H1 (cell line): ENCODE measurements around the gene ARHGAP22. TPM values are rescaled to one million over a fixed set of nuclear protein-coding genes. Genes with fewer than 3 reads are reported as not detected.

Experiments used
- CTCF ChIA-PET: fragments of 300-600 bp; sonication (Branson Sonifier 250); formaldehyde crosslinking; loops from one replicate; lab custom pipeline; 2021; ENCODE audit not compliant: partially characterized antibody; lab: Charles Lee
- POLR2A ChIA-PET: fragments of 300-600 bp; sonication (Branson Sonifier 250); formaldehyde crosslinking; loops from one replicate; lab custom pipeline; 2021; ENCODE audit warnings: inconsistent platforms; ENCODE audit not compliant: partially characterized antibody; lab: Charles Lee
- DNase-seq, 2 experiments: peaks; one replicate each; pipeline versions ENCODE4 v3.0.0 to v3.0.0-alpha.2; 2010 to 2022; ENCODE audit warnings: low spot score in 2 of 2, low read depth in 1 of 2, mixed read lengths in 1 of 2
- FAIRE-seq: peaks from 2 replicates; lab custom pipeline; 2011; peaks lifted over from hg19 to GRCh38; lab: Jason Lieb, UNC
- H2AFZ ChIP-seq: 2 replicates; pipeline ENCODE4 v1.8.1; 2012; ENCODE audit warnings: low read length, inconsistent platforms
- H2AK5ac ChIP-seq: 2 replicates; pipeline ENCODE4 v1.6.1; 2013; ENCODE audit warnings: low read depth, low read length
- H2BK120ac ChIP-seq: replicated peaks from 2 replicates; pipeline ENCODE3; 2013; ENCODE audit warnings: low read depth, low read length, inconsistent platforms
- H2BK12ac ChIP-seq: 2 replicates; pipeline ENCODE4 v1.6.1; 2013; ENCODE audit warnings: low read depth, low read length
- H2BK15ac ChIP-seq: 2 replicates; pipeline ENCODE4 v1.6.1; 2013; ENCODE audit warnings: low read length
- H2BK20ac ChIP-seq: 2 replicates; pipeline ENCODE4 v1.6.1; 2013; ENCODE audit warnings: low read length
- H2BK5ac ChIP-seq: 2 replicates; pipeline ENCODE4 v1.6.1; 2013; ENCODE audit warnings: low read depth, low read length
- H3K14ac ChIP-seq: 2 replicates; pipeline ENCODE4 v1.6.1; 2013; ENCODE audit warnings: inconsistent platforms; ENCODE audit not compliant: insufficient read length
- H3K18ac ChIP-seq: 2 replicates; pipeline ENCODE4 v1.6.1; 2013; ENCODE audit warnings: low read length; ENCODE audit errors: extremely low read depth
- H3K23ac ChIP-seq: 2 replicates; pipeline ENCODE4 v1.6.1; 2013; ENCODE audit warnings: inconsistent platforms; ENCODE audit not compliant: insufficient read length
- H3K23me2 ChIP-seq: 2 replicates; pipeline ENCODE4 v1.6.1; 2013; ENCODE audit warnings: low read depth, low read length
- H3K27ac ChIP-seq: 2 replicates; pipeline ENCODE4 v1.6.1; 2011; ENCODE audit warnings: low read depth, low read length, inconsistent platforms
- H3K27me3 ChIP-seq, 4 experiments: replicated peaks in 1 of 4; 1 replicate in 1 of 4; 2 replicates in 3 of 4; pipeline versions ENCODE4 v1.6.1 to v1.8.1; 2011 to 2013; ENCODE audit warnings: low read length in 3 of 4, mild to moderate bottlenecking in 3 of 4, inconsistent platforms in 2 of 4, mixed read lengths in 2 of 4, moderate library complexity in 1 of 4; ENCODE audit not compliant: control insufficient read depth in 3 of 4, insufficient read depth in 3 of 4; ENCODE audit errors: extremely low read depth in 1 of 4
- H3K36me3 ChIP-seq, 4 experiments: 2 replicates each; pipeline versions ENCODE4 v1.6.1 to v1.8.1; 2011 to 2013; ENCODE audit warnings: mild to moderate bottlenecking in 4 of 4, low read length in 3 of 4, moderate library complexity in 2 of 4, control low read depth in 1 of 4, inconsistent platforms in 1 of 4; ENCODE audit not compliant: insufficient read depth in 4 of 4, control insufficient read depth in 2 of 4
- H3K4ac ChIP-seq: replicated peaks from 2 replicates; pipeline ENCODE3; 2013; ENCODE audit warnings: low read length, low read depth, mixed read lengths, inconsistent platforms; ENCODE audit not compliant: insufficient read length
- H3K4me1 ChIP-seq, 4 experiments: replicated peaks in 1 of 4; 1 replicate in 1 of 4; 2 replicates in 3 of 4; pipeline versions ENCODE4 v1.6.1 to v1.8.1; 2011 to 2013; ENCODE audit warnings: low read length in 3 of 4, inconsistent platforms in 2 of 4, mixed read lengths in 1 of 4; ENCODE audit not compliant: insufficient read depth in 4 of 4, control insufficient read depth in 3 of 4
- H3K4me2 ChIP-seq, 2 experiments: 2 replicates each; pipeline versions ENCODE4 v1.6.1 to v1.8.1; 2011 to 2013; ENCODE audit warnings: low read depth in 2 of 2, low read length in 2 of 2, control low read depth in 1 of 2, inconsistent platforms in 1 of 2, mild to moderate bottlenecking in 1 of 2; ENCODE audit not compliant: insufficient read depth in 1 of 2
- H3K4me3 ChIP-seq, 4 experiments: fragments of 200-600, 300-600 bp in 1 of 4; sonication (generic), shearing (Covaris generic), sonication (Bioruptor Twin) in 1 of 4; 2 replicates each; pipeline versions ENCODE4 v1.5.1 to v1.8.1; 2011 to 2016; ENCODE audit warnings: low read length in 4 of 4, low read depth in 3 of 4, control low read depth in 2 of 4, inconsistent platforms in 2 of 4, mild to moderate bottlenecking in 2 of 4, mixed read lengths in 1 of 4, moderate library complexity in 1 of 4; ENCODE audit not compliant: insufficient read depth in 2 of 4; ENCODE audit errors: extremely low read depth in 1 of 4
- H3K56ac ChIP-seq: replicated peaks from 2 replicates; pipeline ENCODE3; 2013; ENCODE audit warnings: low read depth, mild to moderate bottlenecking, mixed read lengths, low read length, inconsistent platforms; ENCODE audit not compliant: insufficient read length
- H3K79me1 ChIP-seq: 2 replicates; pipeline ENCODE4 v1.6.1; 2013; ENCODE audit warnings: low read depth, low read length, control low read depth
- H3K79me2 ChIP-seq, 2 experiments: 2 replicates each; pipeline versions ENCODE4 v1.6.1 to v1.8.1; 2012 to 2013; ENCODE audit warnings: low read length in 2 of 2, mild to moderate bottlenecking in 2 of 2, inconsistent platforms in 1 of 2; ENCODE audit not compliant: insufficient read depth in 2 of 2, control insufficient read depth in 1 of 2
- H3K9ac ChIP-seq, 4 experiments: replicated peaks in 1 of 4; 1 replicate in 1 of 4; 2 replicates in 3 of 4; pipeline versions ENCODE4 v1.6.1 to v1.8.1; 2011 to 2013; ENCODE audit warnings: low read depth in 3 of 4, low read length in 3 of 4, control low read depth in 2 of 4, mild to moderate bottlenecking in 2 of 4, moderate library complexity in 2 of 4, inconsistent platforms in 1 of 4; ENCODE audit errors: extremely low read depth in 1 of 4
- H3K9me3 ChIP-seq, 2 experiments: 2 replicates each; pipeline versions ENCODE4 v1.6.1 to v1.8.1; 2012 to 2013; ENCODE audit warnings: mild to moderate bottlenecking in 2 of 2, moderate library complexity in 2 of 2, control low read depth in 1 of 2, inconsistent platforms in 1 of 2, low read depth in 1 of 2, low read length in 1 of 2, mixed read lengths in 1 of 2; ENCODE audit not compliant: insufficient read depth in 2 of 2
- H4K20me1 ChIP-seq, 2 experiments: replicated peaks in 1 of 2; 2 replicates each; pipeline versions ENCODE3 to v1.8.1; 2011 to 2013; ENCODE audit warnings: inconsistent platforms in 2 of 2, low read length in 2 of 2, mild to moderate bottlenecking in 1 of 2; ENCODE audit not compliant: insufficient read depth in 2 of 2, control insufficient read depth in 1 of 2
- H4K5ac ChIP-seq: 2 replicates; pipeline ENCODE4 v1.6.1; 2013; ENCODE audit warnings: low read length, low read depth, mixed read lengths, inconsistent platforms; ENCODE audit not compliant: insufficient read length
- H4K8ac ChIP-seq: 2 replicates; pipeline ENCODE4 v1.8.0; 2013; ENCODE audit warnings: mild to moderate bottlenecking, moderate library complexity, low read length, inconsistent platforms; ENCODE audit not compliant: insufficient read depth; ENCODE audit errors: extremely low read depth
- H4K91ac ChIP-seq: replicated peaks from 2 replicates; pipeline ENCODE3; 2013; ENCODE audit warnings: low read length, mixed read lengths, inconsistent platforms; ENCODE audit not compliant: insufficient read length
- CREB1 ChIP-seq: IDR thresholded peaks from 2 replicates; pipeline ENCODE4 v1.6.1; 2012; ENCODE audit warnings: inconsistent platforms
- E2F6 ChIP-seq: IDR thresholded peaks from 2 replicates; pipeline ENCODE4 v1.6.1; 2012; ENCODE audit warnings: inconsistent platforms
- HDAC2 ChIP-seq, 2 experiments: fragments of 300-600 bp in 1 of 2; sonication (generic) in 1 of 2; IDR thresholded peaks; 2 replicates each; pipeline ENCODE4 v1.6.1; 2011 to 2012; ENCODE audit warnings: low read depth in 2 of 2, low read length in 2 of 2, mild to moderate bottlenecking in 2 of 2, moderate library complexity in 2 of 2, borderline replicate concordance in 1 of 2, inconsistent platforms in 1 of 2
- KDM1A ChIP-seq: fragments of 200-600, 300-600 bp; sonication (generic); IDR thresholded peaks from 2 replicates; pipeline ENCODE4 v1.7.1; 2016; ENCODE audit warnings: mild to moderate bottlenecking, low read length, borderline replicate concordance
- MAX ChIP-seq: IDR thresholded peaks from 2 replicates; pipeline ENCODE4 v1.6.1; 2012; ENCODE audit warnings: inconsistent platforms
- PHF8 ChIP-seq: fragments of 200-600 bp; sonication (generic); conservative IDR thresholded peaks from 2 replicates; pipeline ENCODE4 v1.7.1; 2012; ENCODE audit warnings: low read depth, mild to moderate bottlenecking, inconsistent platforms, low read length, moderate library complexity
- POU5F1 ChIP-seq: IDR thresholded peaks from 2 replicates; pipeline ENCODE4 v1.6.1; 2011; ENCODE audit warnings: low read depth, mild to moderate bottlenecking, low read length, moderate library complexity
- RNF2 ChIP-seq: fragments of 200-900, 300-1000 bp; sonication (generic); IDR thresholded peaks from 2 replicates; pipeline ENCODE4 v1.7.1; 2016; ENCODE audit warnings: borderline replicate concordance, low read depth, mild to moderate bottlenecking, antibody characterized with exemption, low read length; ENCODE audit not compliant: poor library complexity, severe bottlenecking; ENCODE audit errors: missing control alignments
- SIRT6 ChIP-seq: IDR thresholded peaks from one replicate; pipeline ENCODE4 v1.7.1; 2012; ENCODE audit warnings: low read length, inconsistent platforms
- SP2 ChIP-seq: IDR thresholded peaks from 2 replicates; pipeline ENCODE4 v1.6.1; 2012; ENCODE audit warnings: mild to moderate bottlenecking, low read length, inconsistent platforms
- TBP ChIP-seq: IDR thresholded peaks from 2 replicates; pipeline ENCODE4 v1.6.1; 2011; ENCODE audit warnings: low read depth, low read length, improper control_type of control experiment
- WGBS, 2 experiments: shearing (Covaris generic) in 1 of 2; methylation state at CpG; one replicate each; pipeline versions ENCODE4 v1.1.6 to v1.1.7; 2013 to 2015; ENCODE audit warnings: low lambda C conversion rate in 2 of 2, mixed read lengths in 2 of 2, inconsistent platforms in 1 of 2, low coverage in 1 of 2, missing lambda C conversion rate in 1 of 2; ENCODE audit not compliant: insufficient replicate concordance in 2 of 2, insufficient coverage in 1 of 2, insufficient read length in 1 of 2; ENCODE audit errors: extremely low coverage in 1 of 2, missing lambda C conversion rate in 1 of 2; 5-methylcytosine and 5-hydroxymethylcytosine counted together
- polyA plus RNA-seq, 7 experiments: library from polyadenylated mRNA; depleted of rRNA in 3 of 7; stranded (reverse) in 5 of 7; unstranded in 2 of 7; fragments of >200 nt in 5 of 7; fragments of 200-250 nt in 2 of 7; gene quantifications; 1 replicate in 5 of 7; 2 replicates in 1 of 7; 4 replicates in 1 of 7; pipeline versions ENCODE4 v1.2.1 to v1.2.3, GENCODE V29; 2011 to 2013; ENCODE audit warnings: missing spikeins in 2 of 7, mixed read lengths in 2 of 7
- total RNA-seq: library from RNA; stranded (reverse); fragmentation: NEBNext Ultra II Directional; extraction: Animal tissue kit (Norgen Biotek cat#: 25700); gene quantifications from 2 replicates; pipeline ENCODE4 v1.2.1, GENCODE V29; 2021
- TF ChIP-seq, protein P1 (sequence below): IDR thresholded peaks from 2 replicates; pipeline ENCODE4 v1.6.1; 2011; ENCODE audit warnings: low read depth, mild to moderate bottlenecking, low read length; ENCODE audit not compliant: insufficient read depth

Gene ARHGAP22
- total and polyA plus RNA-seq, 2 of the 8 experiments (the other 6 are each of a cell fraction or from before 2014, with no cell fraction given): 3.6 to 11.2 TPM

- H3K14ac ChIP-seq: no peak overlapping the region
- no peak overlapping the region for H3K4me3 ChIP-seq
- H3K23ac ChIP-seq: no peak overlapping the region
- H3K4me1 ChIP-seq: peaks cover 4 to 13% (median 6%) of the 10 kb centered on the region in 4 experiments; a peak in 6 of 7 replicates
- POLR2A ChIA-PET: no interaction called here
- no peak overlapping the region for H4K5ac ChIP-seq
- no peak overlapping the region for H2BK20ac ChIP-seq
- H4K8ac ChIP-seq: no peak overlapping the region
- H3K79me2 ChIP-seq: peaks cover 0 to 21% of the 10 kb centered on the region in 2 experiments; a peak in 2 of 4 replicates
- H4K91ac ChIP-seq: no peak overlapping the region
- FAIRE-seq: no peak
- H3K27ac ChIP-seq: no peak overlapping the region
- H2BK12ac ChIP-seq: no peak overlapping the region
- H2BK5ac ChIP-seq: no peak overlapping the region
- no peak overlapping the region for H2BK15ac ChIP-seq
- DNase-seq: no peak
- H3K4ac ChIP-seq: no peak overlapping the region
- no peak overlapping the region for H2AK5ac ChIP-seq
- no peak for TF ChIP-seq POU5F1
- TF ChIP-seq E2F6: no peak
- TF ChIP-seq SIRT6: no peak
- TF ChIP-seq KDM1A: no peak
- TF ChIP-seq MAX: no peak
- TF ChIP-seq, protein P1, sequence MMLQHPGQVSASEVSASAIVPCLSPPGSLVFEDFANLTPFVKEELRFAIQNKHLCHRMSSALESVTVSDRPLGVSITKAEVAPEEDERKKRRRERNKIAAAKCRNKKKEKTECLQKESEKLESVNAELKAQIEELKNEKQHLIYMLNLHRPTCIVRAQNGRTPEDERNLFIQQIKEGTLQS: no peak
- no peak for TF ChIP-seq PHF8
- TF ChIP-seq CREB1: no peak
- no peak for TF ChIP-seq TBP
- no peak for TF ChIP-seq HDAC2 (IDR thresholded peaks at IDR 0.05; ENCODE audit: borderline replicate concordance in 1 of 2, low read depth in 2 of 2, low read length in 2 of 2)
- TF ChIP-seq SP2: no peak
- TF ChIP-seq RNF2: no peak
- no peaks in the 10 kb centered on the region for H3K23me2 ChIP-seq
- H2AFZ ChIP-seq: no peak overlapping the region
- no peak overlapping the region for H2BK120ac ChIP-seq
- H3K9me3 ChIP-seq: no peaks in the 10 kb centered on the region
- H3K36me3 ChIP-seq: peaks cover 0 to 2% (median 0%) of the 10 kb centered on the region in 4 experiments; a peak in 3 of 8 replicates
- H3K79me1 ChIP-seq: no peaks in the 10 kb centered on the region; the same call in 1 of the 2 replicates
- WGBS, 2 experiments: 71% methylated on average over 1 of the region's 1 CpG; no CpG with 5 or more reads in 1 of the 2 experiments
- no peak overlapping the region for H3K56ac ChIP-seq
- H3K27me3 ChIP-seq: no peaks in the 10 kb centered on the region; a peak in 1 of 7 replicates
- peaks cover 5 to 7% of the 10 kb centered on the region in 2 experiments for H4K20me1 ChIP-seq
- no peak overlapping the region for H3K4me2 ChIP-seq
- H3K18ac ChIP-seq: no peak overlapping the region
- CTCF ChIA-PET: no interaction called here
- H3K9ac ChIP-seq: no peak overlapping the region
Observed at GRCh38 chr10:48400850-48401220, 204.0 kb downstream of the ARHGAP22 start.
